ENCODE measurements around the gene DCAKD. TPM values are rescaled to one million over a fixed set of nuclear protein-coding genes. Genes with fewer than 3 reads are reported as not detected.

Gene DCAKD
- total RNA-seq, 1 experiment from 2014 or later: 48.3 TPM

GRCh38 chr17:44999433-44999832 lies 52.0 kb downstream of the DCAKD start:
- no peak overlapping the region for H3K14ac ChIP-seq (ENCODE audit: insufficient read depth, low read length)
- no peaks in the 10 kb centered on the region for H4K20me1 ChIP-seq (ENCODE audit: control insufficient read depth, insufficient read depth, insufficient read length)
- H2AK5ac ChIP-seq (ENCODE audit: insufficient read length, low read length): no peak overlapping the region
- no peak overlapping the region for H2BK5ac ChIP-seq (ENCODE audit: insufficient read length, low read length)
- no peak overlapping the region for H3K4me2 ChIP-seq (ENCODE audit: insufficient read depth, insufficient read length, low read length)
- H3K23me2 ChIP-seq (ENCODE audit: insufficient read length, low read depth, low read length, poor library complexity, severe bottlenecking): no peaks in the 10 kb centered on the region
- no peak overlapping the region for H3K9ac ChIP-seq (ENCODE audit: extremely low read depth, insufficient read length, low read length)
- H3K4me1 ChIP-seq (ENCODE audit: insufficient read depth, low read length): peaks cover 11% of the 10 kb centered on the region; the same call in 1 of the 2 replicates
- H3T11ph ChIP-seq (ENCODE audit: low read length): no peak overlapping the region
- no peak overlapping the region for H2BK120ac ChIP-seq (ENCODE audit: low read depth, low read length, poor library complexity, severe bottlenecking)
- H3K79me2 ChIP-seq (ENCODE audit: insufficient read depth, low read length): no peaks in the 10 kb centered on the region
- H2AFZ ChIP-seq (ENCODE audit: low read length): no peak overlapping the region
- no peak for DNase-seq
- no peak overlapping the region for H3K27ac Mint-ChIP-seq
- no peak overlapping the region for H3K56ac ChIP-seq (ENCODE audit: insufficient read length, low read depth, low read length)
- H3K27ac ChIP-seq (ENCODE audit: insufficient read length, low read depth, low read length): no peak overlapping the region
- H3K23ac ChIP-seq (ENCODE audit: insufficient read length, low read depth, low read length): no peak overlapping the region
- H3K9me3 Mint-ChIP-seq: peaks cover 7 to 11% of the 10 kb centered on the region in 2 experiments; a peak in 4 of 5 replicates
- H4K5ac ChIP-seq (ENCODE audit: insufficient read length, low read depth, low read length): no peak overlapping the region
- no CpG with 5 or more reads among the region's 3 CpGs for WGBS (ENCODE audit: extremely low coverage, insufficient read length, low lambda C conversion rate)
- no peak overlapping the region for H2BK12ac ChIP-seq (ENCODE audit: insufficient read length, low read depth, low read length)
- no peak overlapping the region for H2BK20ac ChIP-seq (ENCODE audit: low read depth, low read length, poor library complexity, severe bottlenecking)
- H3K27me3 ChIP-seq (ENCODE audit: insufficient read depth, low read length): no peaks in the 10 kb centered on the region; the same call in 1 of the 2 replicates
- no peak overlapping the region for H4K8ac ChIP-seq (replicated peaks; ENCODE audit: insufficient read length, low read depth, low read length)
- H3K79me1 ChIP-seq (ENCODE audit: insufficient read depth, low read depth, low read length, poor library complexity, severe bottlenecking): no peaks in the 10 kb centered on the region
- peaks cover 36% of the 10 kb centered on the region for H3K27me3 Mint-ChIP-seq (ENCODE audit: low read depth)
- H3K18ac ChIP-seq (ENCODE audit: insufficient read length, low read depth, low read length): no peak overlapping the region
- H2BK15ac ChIP-seq (ENCODE audit: low read depth, low read length): no peak overlapping the region
- TF ChIP-seq CTCF (conservative IDR thresholded peaks at IDR 0.05): no peak
- peaks cover 25 to 33% of the 10 kb centered on the region in 2 experiments for H3K4me1 Mint-ChIP-seq
- no peak overlapping the region for H3K4ac ChIP-seq (ENCODE audit: low read depth, low read length)
- no peaks in the 10 kb centered on the region for H3K9me3 ChIP-seq (ENCODE audit: control insufficient read depth, low read depth, low read length)
- no peaks in the 10 kb centered on the region; a peak in 2 of 7 replicates for H3K36me3 Mint-ChIP-seq (ENCODE audit: insufficient read depth in 1 of 3, low read depth in 3 of 3)
- no peak overlapping the region for H4K91ac ChIP-seq (ENCODE audit: insufficient read length, low read depth, low read length)
- H3K4me3 Mint-ChIP-seq: no peak overlapping the region

All from H9 (cell line).